GM18868 (cell line): ENCODE results near the gene DYNLT4.
"Not testable (repeated sequence)": the region's sequence is repeated elsewhere in the genome, so short reads cannot be mapped to it uniquely, and the experiment has no call there.

Experiments used
- ATAC-seq: cut with Tn5 transposase; IDR thresholded peaks from one replicate; pipeline ENCODE4 v1.9.1; 2021; ENCODE audit warnings: mild to moderate bottlenecking, moderate library complexity; ENCODE audit not compliant: unreplicated experiment

Gene DYNLT4

DNA sequence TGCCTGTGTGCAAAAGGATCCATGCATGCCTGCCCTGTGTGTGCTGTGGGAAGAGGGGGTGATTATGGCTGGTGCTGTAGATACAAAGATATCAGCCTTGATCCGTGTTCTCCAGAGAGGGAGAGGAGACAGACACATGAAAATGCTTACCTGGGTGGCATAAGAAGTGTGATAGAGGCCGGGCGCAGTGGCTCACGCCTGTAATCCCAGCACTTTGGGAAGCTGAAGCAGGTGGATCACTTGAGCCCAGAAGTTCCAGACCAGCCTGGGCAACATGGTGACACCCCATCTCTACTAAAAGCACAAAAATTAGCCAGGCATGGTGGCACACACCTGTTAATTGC lies 3.6 kb upstream of the DYNLT4 start:
- ATAC-seq = not testable (repeated sequence)

DNA sequence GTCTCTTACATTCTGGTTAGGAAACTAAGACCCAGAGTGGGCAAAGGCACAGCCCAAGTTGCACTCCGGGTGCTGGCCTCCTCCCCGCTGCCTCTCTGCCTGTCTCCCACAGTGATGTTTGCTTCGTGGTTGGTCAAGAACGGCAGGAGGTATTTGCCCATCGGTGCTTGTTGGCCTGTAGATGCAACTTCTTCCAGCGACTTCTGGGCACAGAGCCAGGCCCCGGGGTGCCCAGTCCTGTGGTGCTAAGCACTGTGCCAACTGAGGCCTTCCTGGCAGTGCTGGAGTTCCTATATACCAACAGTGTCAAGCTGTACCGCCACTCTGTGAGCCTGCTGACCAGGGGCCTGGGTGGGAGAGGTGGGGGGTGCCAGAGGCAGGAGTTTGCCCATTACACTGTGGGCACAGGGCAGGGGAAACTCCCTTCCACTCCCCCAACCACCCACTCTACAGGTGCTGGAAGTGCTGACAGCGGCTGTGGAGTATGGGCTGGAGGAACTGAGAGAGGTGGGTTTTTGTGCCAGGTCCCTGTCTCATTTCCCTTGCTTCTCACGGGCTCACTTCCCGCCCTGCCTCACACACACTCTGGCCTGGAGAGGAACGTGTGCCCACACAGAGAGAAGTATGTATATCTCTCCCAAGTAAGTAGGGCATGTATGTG lies 3.1 kb upstream of the DYNLT4 start:
- no peak for ATAC-seq

GRCh38 chr1:44808938-44809917 lies 2.1 kb upstream of the DYNLT4 start:
- ATAC-seq = peak; percentile 55

DNA sequence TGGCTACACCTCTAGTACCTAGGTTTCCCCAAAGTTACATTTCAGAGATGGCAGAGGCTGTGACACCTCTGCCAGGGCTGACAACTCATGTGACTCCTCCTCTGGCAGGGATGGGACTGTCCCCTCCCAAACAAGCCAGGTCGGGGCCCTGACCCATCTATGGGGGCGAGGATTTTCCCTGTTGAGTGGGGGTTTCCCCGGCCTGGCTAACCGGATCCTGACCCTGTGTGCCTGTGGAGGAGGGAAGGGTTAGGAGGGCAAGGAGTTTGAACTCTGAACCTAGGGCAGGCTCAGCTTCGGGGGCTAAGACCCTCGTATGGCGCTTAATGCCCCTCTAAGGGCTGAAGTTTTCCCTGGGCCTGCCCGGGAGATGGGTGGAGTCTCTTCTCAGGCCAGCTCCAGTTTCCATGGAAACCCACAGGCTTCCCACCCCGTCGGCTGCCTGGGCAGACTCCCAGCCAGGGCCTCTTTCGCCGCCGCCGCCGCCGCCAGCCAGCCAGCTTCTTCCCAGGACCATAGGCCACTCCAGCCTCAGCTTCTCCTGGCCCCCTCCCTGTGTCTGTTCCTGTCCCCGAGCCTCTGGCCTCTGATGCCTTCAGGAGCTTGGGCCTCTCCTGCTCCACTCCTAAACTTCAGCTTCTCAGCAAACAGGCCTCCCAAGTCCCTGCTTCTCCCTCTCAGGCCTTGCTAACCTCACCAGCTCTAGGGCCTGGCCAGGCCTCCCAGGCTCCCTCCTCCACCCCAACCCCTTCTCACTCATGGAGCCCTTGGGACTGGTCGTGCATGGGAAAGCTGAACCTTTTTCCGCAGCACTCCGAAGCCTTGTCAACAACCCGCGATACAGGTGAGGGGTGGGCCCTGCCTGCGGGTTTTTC lies 1.1 kb upstream of the DYNLT4 start, which contains the start of gene BTBD19:
Gene BTBD19, plus strand, starts transcription at position 461 of the 875 bp plus-strand sequence. Its CDS starts 298 bp downstream, at position 759.
- ATAC-seq = peak; percentile 34

- peak; percentile 31 for ATAC-seq
These were observed 362 bp upstream of the DYNLT4 start for GRCh38 chr1:44807364-44808062.

DNA sequence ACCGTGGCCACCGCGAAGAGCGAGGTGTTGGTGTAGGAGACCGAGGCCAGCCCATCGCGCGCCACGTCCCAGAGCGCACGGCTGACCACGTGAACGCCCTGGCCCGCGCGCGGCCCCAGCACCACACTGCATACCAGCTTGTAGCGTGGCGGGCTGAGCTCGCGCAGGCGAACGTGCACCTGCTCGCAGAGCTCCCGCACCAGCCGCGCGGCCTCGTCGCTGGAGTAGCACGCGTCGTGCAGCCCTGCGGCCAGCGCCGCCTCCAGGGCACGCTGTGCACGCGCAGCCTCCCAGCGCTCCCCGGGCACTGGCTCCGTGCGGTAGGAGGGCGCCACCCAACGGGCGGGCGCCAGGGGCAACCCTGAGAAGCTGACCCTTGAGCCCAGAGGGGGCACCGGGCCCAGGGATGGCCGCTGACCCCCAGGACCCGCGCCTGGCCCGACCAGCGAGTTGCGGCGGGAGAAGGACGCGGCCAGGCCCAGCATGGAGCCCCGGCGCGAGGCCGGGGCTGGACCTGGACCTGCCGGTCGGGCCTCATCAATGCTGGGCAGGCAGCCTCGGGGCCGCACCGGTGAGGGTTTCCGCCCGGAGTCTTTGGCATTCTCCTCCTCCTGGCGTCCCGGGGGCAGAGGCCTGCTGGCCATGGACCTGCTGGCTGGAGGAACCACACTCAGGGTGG lies 987 bp downstream of the DYNLT4 start:
- no peak for ATAC-seq

DNA sequence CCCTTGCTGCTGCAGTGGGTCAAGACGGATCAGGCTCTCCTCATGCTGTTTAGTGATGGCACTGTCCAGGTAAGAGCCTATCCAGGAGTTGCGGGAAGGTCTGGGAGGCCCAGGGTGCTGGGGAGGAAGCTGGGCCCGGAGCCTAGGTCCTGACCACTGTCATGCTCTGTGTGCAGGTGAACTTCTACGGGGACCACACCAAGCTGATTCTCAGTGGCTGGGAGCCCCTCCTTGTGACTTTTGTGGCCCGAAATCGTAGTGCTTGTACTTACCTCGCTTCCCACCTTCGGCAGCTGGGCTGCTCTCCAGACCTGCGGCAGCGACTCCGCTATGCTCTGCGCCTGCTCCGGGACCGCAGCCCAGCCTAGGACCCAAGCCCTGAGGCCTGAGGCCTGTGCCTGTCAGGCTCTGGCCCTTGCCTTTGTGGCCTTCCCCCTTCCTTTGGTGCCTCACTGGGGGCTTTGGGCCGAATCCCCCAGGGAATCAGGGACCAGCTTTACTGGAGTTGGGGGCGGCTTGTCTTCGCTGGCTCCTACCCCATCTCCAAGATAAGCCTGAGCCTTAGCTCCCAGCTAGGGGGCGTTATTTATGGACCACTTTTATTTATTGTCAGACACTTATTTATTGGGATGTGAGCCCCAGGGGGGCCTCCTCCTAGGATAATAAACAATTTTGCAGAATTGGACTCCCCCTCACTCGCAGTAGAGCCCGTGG lies 1.7 kb downstream of the DYNLT4 start:
- ATAC-seq = no peak

DNA sequence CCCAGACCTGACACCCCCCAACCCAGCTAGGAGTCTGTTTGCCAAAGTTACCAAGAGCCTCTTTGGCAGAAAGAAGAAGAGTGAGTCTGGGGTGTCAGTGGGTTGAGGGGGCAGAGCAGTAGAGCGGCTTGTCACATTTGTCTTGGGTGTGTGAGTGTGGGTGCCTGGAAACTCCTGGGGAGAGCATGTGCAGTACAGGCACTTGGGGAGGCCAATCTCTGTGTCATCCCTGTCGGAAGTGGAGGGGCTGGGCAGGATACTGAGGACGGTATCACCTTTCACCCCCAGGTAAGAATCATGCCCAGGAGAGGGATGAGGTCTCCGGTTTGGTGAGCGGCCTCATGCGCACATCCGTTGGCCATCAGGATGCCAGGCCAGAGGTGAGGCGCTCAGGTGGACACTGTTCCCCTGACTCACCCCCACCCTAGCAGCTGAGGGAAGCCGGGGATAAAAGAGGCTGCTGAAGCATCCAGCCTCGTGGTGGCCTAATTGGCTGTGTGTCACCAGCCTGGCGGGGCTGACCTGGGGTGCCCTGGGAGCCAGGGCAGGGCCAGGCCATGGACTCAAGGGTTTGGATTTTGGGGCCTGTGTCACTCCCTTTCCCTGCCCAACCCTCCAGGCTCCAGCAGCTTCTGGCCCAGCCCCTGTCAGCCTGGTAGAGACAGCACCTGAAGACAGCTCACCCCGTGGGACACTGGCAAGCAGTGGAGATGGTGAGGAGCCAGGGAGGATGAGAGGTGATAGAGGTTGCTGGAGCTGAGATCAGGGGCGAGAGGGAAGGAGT lies 3.6 kb downstream of the DYNLT4 start:
- ATAC-seq = no peak

GRCh38 chr1:44803062-44803311 lies 4.2 kb downstream of the DYNLT4 start:
- no peak for ATAC-seq

DNA sequence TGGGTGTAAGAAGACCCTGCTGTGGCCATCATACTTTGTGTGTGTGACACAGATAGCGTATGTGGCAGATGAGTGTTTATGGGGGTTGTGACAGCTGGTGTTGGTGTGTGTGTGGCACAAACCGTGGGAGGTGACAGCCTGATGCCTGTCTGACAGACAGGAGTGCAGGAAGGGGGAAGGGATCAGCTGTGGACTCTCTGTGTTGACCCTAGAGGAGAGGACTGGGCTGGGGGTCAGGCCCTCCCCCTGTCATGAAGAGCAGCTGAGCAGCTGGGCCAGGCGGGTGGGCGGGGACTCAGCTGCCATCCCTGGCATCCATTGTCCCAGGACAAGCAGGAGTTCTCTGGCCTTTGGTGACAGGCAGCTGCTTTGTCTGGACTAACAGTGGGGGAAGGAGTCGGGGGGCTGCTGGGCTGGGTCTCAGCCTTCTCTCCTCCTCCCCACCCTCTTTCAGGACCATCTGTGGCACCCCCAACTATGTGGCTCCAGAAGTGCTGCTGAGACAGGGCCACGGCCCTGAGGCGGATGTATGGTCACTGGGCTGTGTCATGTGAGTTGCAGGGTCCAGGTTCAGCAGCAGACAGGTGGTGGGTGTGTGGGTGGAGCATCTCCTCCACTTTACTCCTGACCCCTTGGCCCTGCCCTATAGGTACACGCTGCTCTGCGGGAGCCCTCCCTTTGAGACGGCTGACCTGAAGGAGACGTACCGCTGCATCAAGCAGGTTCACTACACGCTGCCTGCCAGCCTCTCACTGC lies 4.7 kb downstream of the DYNLT4 start:
- no peak for ATAC-seq

GRCh38 chr1:44801491-44802305 lies 5.5 kb downstream of the DYNLT4 start:
- no peak for ATAC-seq

- peak; percentile 89 for ATAC-seq
These were observed 7.2 kb downstream of the DYNLT4 start, which contains the start of gene PLK3 for GRCh38 chr1:44799770-44800584. Gene PLK3 (plus strand): TSS chr1:44800377. CDS start chr1:44800464, 87 bp downstream.

DNA sequence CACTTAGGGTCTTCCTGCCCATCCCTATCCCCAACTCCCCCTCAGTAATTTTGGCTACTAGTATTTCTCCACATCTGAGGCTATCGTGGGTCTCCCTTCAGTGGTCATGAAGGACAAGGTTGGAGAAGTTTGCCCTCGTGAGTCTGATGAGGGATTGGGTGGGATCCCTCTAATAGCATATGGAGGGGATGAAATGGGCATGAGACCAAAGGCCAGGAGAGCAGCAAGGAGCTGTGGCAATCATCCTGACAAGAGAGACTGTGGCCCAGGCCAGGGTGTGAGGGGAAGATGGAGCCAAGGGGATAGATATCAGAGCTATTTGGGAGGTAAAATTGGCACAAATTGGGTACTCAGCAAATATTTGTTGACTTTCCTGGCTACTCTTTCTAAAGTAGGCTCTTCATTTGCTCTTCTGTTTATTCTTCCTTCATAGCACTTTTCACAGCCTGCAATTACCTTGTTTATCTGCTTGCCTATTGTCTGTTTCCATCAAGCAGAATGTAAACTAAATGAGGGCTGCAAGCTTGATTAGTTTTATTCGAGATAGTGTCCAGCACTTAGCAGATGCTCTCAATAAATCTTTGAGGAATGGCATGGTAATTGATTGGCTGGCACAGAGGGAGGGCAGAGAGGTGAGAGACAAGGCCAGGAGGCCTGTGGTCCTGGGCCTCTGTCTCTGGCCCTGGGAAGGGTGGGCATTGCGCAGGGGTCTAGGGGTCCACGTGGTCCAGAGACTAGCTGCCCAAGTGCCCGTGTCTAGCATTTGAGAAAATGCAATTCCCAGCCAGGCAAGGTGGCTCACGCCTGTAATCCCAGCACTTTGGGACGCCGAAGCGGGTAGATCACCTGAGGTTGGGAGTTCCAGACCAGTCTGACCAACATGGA lies 8.4 kb downstream of the DYNLT4 start:
- ATAC-seq = no peak

GRCh38 chr1:44797886-44798285 lies 9.3 kb downstream of the DYNLT4 start:
- not testable (repeated sequence) for ATAC-seq
